Nephron progenitor cell (in vitro differentiated cells): Measurements from ENCODE around the gene ORAI1.
A peak's percentile ranks its signal among the peaks of the same experiment; 100 is the strongest.
"Not testable (repeated sequence)": the region's sequence is repeated elsewhere in the genome, so short reads cannot be mapped to it uniquely, and the experiment has no call there.

Experiments used
- DNase-seq: peaks from one replicate; pipeline ENCODE4 v3.0.0; 2021
- H3K27ac Mint-ChIP-seq: 2 replicates; pipeline ENCODE4 v1.8.0; 2021; ENCODE audit warnings: mild to moderate bottlenecking, moderate library complexity, mixed read lengths
- H3K27me3 Mint-ChIP-seq: 2 replicates; pipeline ENCODE4 v1.8.0; 2021; ENCODE audit warnings: mild to moderate bottlenecking, low read depth, mixed read lengths; ENCODE audit not compliant: poor library complexity
- H3K36me3 Mint-ChIP-seq: 2 replicates; pipeline ENCODE4 v1.8.0; 2021; ENCODE audit warnings: low read depth, mixed read lengths
- H3K4me1 Mint-ChIP-seq: 2 replicates; pipeline ENCODE4 v1.8.0; 2021; ENCODE audit warnings: mixed read lengths
- H3K4me3 Mint-ChIP-seq: 2 replicates; pipeline ENCODE4 v1.8.0; 2021; ENCODE audit warnings: mild to moderate bottlenecking, moderate library complexity, mixed read lengths
- H3K9me3 Mint-ChIP-seq: 2 replicates; pipeline ENCODE4 v1.8.0; 2021; ENCODE audit warnings: mild to moderate bottlenecking, moderate library complexity, mixed read lengths
- CTCF ChIP-seq: fragments of 200-600 bp; sonication (generic); IDR thresholded peaks from 2 replicates; pipeline ENCODE4 v1.5.0; 2021; ENCODE audit warnings: antibody characterized with exemption

Gene ORAI1

DNA sequence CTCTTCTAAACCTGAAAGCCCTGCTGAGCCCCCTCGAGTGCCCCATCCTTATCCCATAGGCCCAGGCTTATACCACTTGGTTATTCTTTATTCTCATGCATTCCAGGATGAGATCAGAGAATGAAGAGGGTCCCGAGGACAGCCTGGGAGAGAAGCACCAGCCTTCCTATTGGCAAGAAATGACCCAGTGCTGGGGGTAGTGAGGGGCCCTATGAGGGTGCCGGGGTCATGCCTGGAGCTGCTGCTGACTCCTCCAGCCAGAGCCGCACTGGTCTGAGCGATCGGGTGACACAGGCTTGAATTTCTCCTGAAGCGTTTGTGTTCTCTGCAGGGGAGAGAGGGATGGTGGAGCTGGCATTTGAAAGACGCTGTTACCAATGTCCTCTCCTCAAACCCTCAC lies 25.0 kb downstream of the ORAI1 start:
- no peak for TF ChIP-seq CTCF
- no peak overlapping the region for H3K4me3 Mint-ChIP-seq
- DNase-seq: peak; percentile 32

GRCh38 chr12:121652767-121653497 lies 26.6 kb downstream of the ORAI1 start:
- Mint-ChIP-seq H3K9me3 (no peaks in the 10 kb centered on the region), H3K36me3 (no peaks in the 10 kb centered on the region), H3K4me1 (peaks cover 41% of the 10 kb centered on the region), H3K27me3 (no peaks in the 10 kb centered on the region), H3K27ac (no peak overlapping the region), H3K4me3 (no peak overlapping the region)
- DNase-seq: no peak
- no peak for TF ChIP-seq CTCF

More for the DNA sequence above, 25.0 kb downstream of the ORAI1 start:
- H3K27me3 Mint-ChIP-seq: no peaks in the 10 kb centered on the region
- H3K4me1 Mint-ChIP-seq: peaks cover 27% of the 10 kb centered on the region
- H3K9me3 Mint-ChIP-seq: no peaks in the 10 kb centered on the region
- peaks cover 8% of the 10 kb centered on the region for H3K36me3 Mint-ChIP-seq
- peak overlapping the region; percentile 81 for H3K27ac Mint-ChIP-seq

- Mint-ChIP-seq H3K4me3 (no peak overlapping the region), H3K27me3 (no peaks in the 10 kb centered on the region), H3K9me3 (no peaks in the 10 kb centered on the region), H3K36me3 (no peaks in the 10 kb centered on the region), H3K27ac (no peak overlapping the region), H3K4me1 (peaks cover 44% of the 10 kb centered on the region)
- no peak for TF ChIP-seq CTCF
- DNase-seq: no peak
Observed at GRCh38 chr12:121653999-121654398, 27.7 kb downstream of the ORAI1 start.

GRCh38 chr12:121656122-121656521 lies 29.8 kb downstream of the ORAI1 start:
- H3K36me3 Mint-ChIP-seq: no peaks in the 10 kb centered on the region
- no peak for TF ChIP-seq CTCF
- no peak overlapping the region for H3K27ac Mint-ChIP-seq

DNA sequence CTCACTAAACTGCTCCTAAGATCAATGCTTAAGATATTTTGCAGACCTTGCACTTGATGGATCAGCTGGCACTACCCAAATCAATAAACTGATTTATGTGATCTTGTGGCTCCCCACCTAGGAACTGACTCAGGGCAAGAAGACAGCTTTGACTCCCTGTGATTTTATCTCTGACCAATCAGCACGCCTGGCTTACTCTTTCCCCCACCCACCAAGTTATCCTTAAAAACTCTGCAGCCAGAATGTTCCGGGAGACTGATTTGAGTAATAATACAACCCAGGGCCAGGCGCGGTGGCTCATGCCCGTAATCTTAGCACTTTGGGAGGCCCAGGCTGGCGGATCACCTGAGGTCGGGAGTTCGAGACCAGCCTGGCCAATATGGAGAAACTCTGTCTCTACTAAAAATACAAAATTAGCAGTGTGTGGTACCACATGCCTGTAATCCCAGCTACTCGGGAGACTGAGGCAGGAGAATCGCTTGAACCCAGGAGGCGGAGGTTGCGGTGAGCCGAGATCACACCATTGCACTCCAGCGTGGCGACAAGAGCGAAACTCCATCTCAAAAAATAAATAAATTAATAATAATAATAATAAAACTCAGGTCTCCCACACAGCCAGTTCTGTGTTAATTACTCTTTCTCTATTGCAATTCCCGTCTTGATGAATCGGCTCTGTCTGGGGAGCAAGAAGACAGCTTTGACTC lies 31.1 kb downstream of the ORAI1 start:
- H3K4me3 Mint-ChIP-seq: no peak overlapping the region
- peaks cover 4% of the 10 kb centered on the region for H3K27me3 Mint-ChIP-seq
- peaks cover 28% of the 10 kb centered on the region for H3K4me1 Mint-ChIP-seq
- H3K27ac Mint-ChIP-seq: peak overlapping the region; percentile 62
- no peak for DNase-seq
- H3K9me3 Mint-ChIP-seq: no peaks in the 10 kb centered on the region
- no peak for TF ChIP-seq CTCF
- H3K36me3 Mint-ChIP-seq: no peaks in the 10 kb centered on the region

More at GRCh38 chr12:121656122-121656521, 29.8 kb downstream of the ORAI1 start:
- Mint-ChIP-seq H3K27me3 (no peaks in the 10 kb centered on the region), H3K4me1 (peaks cover 34% of the 10 kb centered on the region), H3K9me3 (no peaks in the 10 kb centered on the region), H3K4me3 (no peak overlapping the region)
- no peak for DNase-seq

DNA sequence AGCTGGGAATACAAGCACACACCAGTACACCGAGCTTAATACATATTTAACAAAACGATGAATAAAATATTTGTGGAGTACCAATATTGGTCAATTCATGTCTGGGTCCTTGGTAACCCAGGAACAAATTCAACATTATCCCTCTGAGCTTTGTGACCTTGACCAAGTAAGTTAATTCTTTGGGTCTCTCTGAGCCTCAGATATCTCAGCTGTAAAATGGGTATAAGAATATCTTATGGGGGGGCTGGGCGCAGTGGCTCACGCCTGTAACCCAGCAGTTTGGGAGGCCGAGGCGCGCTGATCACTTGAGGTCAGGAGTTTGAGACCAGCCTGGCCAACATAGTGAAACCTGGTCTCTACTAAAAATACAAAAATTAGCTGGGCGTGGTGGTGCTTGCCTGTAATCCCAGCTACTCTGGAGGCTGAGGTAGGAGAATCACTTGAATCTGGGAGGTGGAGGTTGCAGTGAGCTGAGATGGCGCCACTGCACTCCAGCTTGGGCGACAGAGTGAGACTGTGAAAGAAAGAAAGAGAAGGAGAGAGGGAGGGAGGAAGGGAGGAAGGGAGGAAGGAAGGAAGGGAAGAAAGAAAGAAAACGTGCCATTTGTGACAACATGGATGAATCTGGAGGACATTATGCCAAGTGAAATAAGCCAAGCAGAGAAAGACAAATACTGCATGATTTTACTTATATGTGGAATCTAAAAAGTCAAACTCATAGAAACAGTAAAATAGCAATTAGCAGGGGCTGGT lies 35.2 kb downstream of the ORAI1 start:
- peaks cover 54% of the 10 kb centered on the region for H3K4me1 Mint-ChIP-seq
- H3K36me3 Mint-ChIP-seq, DNase-seq, H3K27me3 Mint-ChIP-seq, H3K4me3 Mint-ChIP-seq, H3K9me3 Mint-ChIP-seq: not testable (repeated sequence)
- peak overlapping the region; percentile 69 for H3K27ac Mint-ChIP-seq
